Measurements from ENCODE around the gene IRF3. TPM values are rescaled to one million over a fixed set of nuclear protein-coding genes. Genes with fewer than 3 reads are reported as not detected.

The IRF3 gene
- 29.5 and 65.1 TPM in 2 replicates for total RNA-seq (ENCODE audit: low replicate concordance)

- Mint-ChIP-seq H3K9me3 (no peaks in the 10 kb centered on the region), H3K27ac (peak within 1 kb of the TSS; percentile 98), H3K4me1 (peaks cover 20% of the 10 kb centered on the region), H3K4me3 (peak within 1 kb of the TSS; percentile 98), H3K36me3 (peaks cover 9% of the 10 kb centered on the region), H3K27me3 (ENCODE audit: insufficient read depth, low read depth) (peaks cover 5% of the 10 kb centered on the region)
- Histone ChIP-seq H3K9ac (peak within 1 kb of the TSS; percentile 86), H3K27ac (no peak within 1 kb of the TSS), H3K4me2 (peak within 1 kb of the TSS; percentile 93), H3K36me3 (no peaks in the 10 kb centered on the region), H3K9me3 (ENCODE audit: low read depth) (no peaks in the 10 kb centered on the region), H3K79me2 (ENCODE audit: low read depth) (peaks cover 39% of the 10 kb centered on the region), H2AFZ (replicated peaks) (peak within 1 kb of the TSS; percentile 88), H3K4me3 (peak within 1 kb of the TSS; percentile 85), H3K27me3 (no peaks in the 10 kb centered on the region), H4K20me1 (ENCODE audit: low read depth) (peaks cover 19% of the 10 kb centered on the region), H3F3A (ENCODE audit: low read depth) (peaks cover 26% of the 10 kb centered on the region), H3K4me1 (peaks cover 11% of the 10 kb centered on the region)
- TF ChIP-seq EZH2phosphoT487 (IDR thresholded peaks at IDR 0.05) (no peak), EZH2 (IDR thresholded peaks at IDR 0.05) (no peak)
- TF ChIP-seq, protein P1, sequence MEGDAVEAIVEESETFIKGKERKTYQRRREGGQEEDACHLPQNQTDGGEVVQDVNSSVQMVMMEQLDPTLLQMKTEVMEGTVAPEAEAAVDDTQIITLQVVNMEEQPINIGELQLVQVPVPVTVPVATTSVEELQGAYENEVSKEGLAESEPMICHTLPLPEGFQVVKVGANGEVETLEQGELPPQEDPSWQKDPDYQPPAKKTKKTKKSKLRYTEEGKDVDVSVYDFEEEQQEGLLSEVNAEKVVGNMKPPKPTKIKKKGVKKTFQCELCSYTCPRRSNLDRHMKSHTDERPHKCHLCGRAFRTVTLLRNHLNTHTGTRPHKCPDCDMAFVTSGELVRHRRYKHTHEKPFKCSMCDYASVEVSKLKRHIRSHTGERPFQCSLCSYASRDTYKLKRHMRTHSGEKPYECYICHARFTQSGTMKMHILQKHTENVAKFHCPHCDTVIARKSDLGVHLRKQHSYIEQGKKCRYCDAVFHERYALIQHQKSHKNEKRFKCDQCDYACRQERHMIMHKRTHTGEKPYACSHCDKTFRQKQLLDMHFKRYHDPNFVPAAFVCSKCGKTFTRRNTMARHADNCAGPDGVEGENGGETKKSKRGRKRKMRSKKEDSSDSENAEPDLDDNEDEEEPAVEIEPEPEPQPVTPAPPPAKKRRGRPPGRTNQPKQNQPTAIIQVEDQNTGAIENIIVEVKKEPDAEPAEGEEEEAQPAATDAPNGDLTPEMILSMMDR (IDR thresholded peaks at IDR 0.05), result no peak
- DNase-seq (ENCODE audit: low spot score), result peak; percentile 99
Measured at GRCh38 chr19:49665351-49666119, at the start of gene IRF3, which contains the start of gene BCL2L12. TSS of gene IRF3 (minus strand) at chr19:49665857. CDS start at chr19:49664838, 1,019 bp downstream. TSS of gene BCL2L12 (plus strand) at chr19:49665933. CDS start at chr19:49666693, 760 bp downstream.

- H4K20me1 ChIP-seq (ENCODE audit: low read depth), result no peaks in the 10 kb centered on the region
- no peak overlapping the region for H3K27ac ChIP-seq
- H3K79me2 ChIP-seq (ENCODE audit: low read depth), result no peaks in the 10 kb centered on the region
- Mint-ChIP-seq H3K27ac (no peak overlapping the region), H3K4me1 (peaks cover 12% of the 10 kb centered on the region), H3K36me3 (peaks cover 29% of the 10 kb centered on the region), H3K27me3 (ENCODE audit: insufficient read depth, low read depth) (peaks cover 20% of the 10 kb centered on the region), H3K9me3 (peaks cover 6% of the 10 kb centered on the region), H3K4me3 (no peak overlapping the region)
- no peaks in the 10 kb centered on the region for H3K27me3 ChIP-seq
- H3K4me2 ChIP-seq, result no peak overlapping the region
- no peaks in the 10 kb centered on the region for H3K4me1 ChIP-seq
- peaks cover 11% of the 10 kb centered on the region for H3F3A ChIP-seq (ENCODE audit: low read depth)
- H2AFZ ChIP-seq (replicated peaks), result no peak overlapping the region
- H3K9me3 ChIP-seq (ENCODE audit: low read depth), result no peaks in the 10 kb centered on the region
- no peak overlapping the region for H3K9ac ChIP-seq
- no peak for DNase-seq (ENCODE audit: low spot score)
- no peaks in the 10 kb centered on the region for H3K36me3 ChIP-seq
- no peak overlapping the region for H3K4me3 ChIP-seq
- TF ChIP-seq EZH2phosphoT487 (IDR thresholded peaks at IDR 0.05), result no peak
Measured at GRCh38 chr19:49713236-49713845, 47.7 kb upstream of the IRF3 start.

DNA sequence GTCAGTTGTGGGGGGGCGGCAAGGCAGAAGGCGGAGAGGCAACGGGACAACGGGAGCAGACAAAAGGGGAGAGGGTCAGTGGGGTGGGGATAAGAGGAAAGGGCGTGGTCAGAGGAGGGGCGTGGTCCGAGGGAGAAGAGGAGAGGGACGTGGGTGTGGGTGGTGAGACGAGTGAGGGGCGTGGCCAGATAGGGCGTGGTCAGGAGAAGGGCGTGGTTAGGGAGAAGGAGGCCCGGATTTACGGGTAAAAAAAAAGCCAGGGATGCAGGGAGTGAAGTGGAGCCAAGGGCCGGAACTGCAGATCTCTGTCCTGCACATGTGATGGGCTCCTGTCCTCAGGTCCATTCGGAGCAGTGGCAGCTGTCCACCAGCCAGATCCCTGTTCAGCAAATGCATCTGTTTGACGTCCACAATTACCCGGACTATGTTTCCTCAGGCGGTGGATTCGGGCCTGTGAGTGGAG, 46.8 kb upstream of the IRF3 start:
- Histone ChIP-seq H4K20me1 (ENCODE audit: low read depth) (no peaks in the 10 kb centered on the region), H3K36me3 (no peaks in the 10 kb centered on the region), H3K4me2 (no peak overlapping the region), H3K27ac (no peak overlapping the region), H3K4me1 (no peaks in the 10 kb centered on the region), H2AFZ (replicated peaks) (no peak overlapping the region), H3K4me3 (no peak overlapping the region), H3K27me3 (no peaks in the 10 kb centered on the region), H3K9ac (no peak overlapping the region), H3K79me2 (ENCODE audit: low read depth) (no peaks in the 10 kb centered on the region), H3K9me3 (ENCODE audit: low read depth) (no peaks in the 10 kb centered on the region), H3F3A (ENCODE audit: low read depth) (peaks cover 11% of the 10 kb centered on the region)
- peak; percentile 72 for DNase-seq (ENCODE audit: low spot score)
- no peak for TF ChIP-seq EZH2 (IDR thresholded peaks at IDR 0.05)
- no peak for TF ChIP-seq EZH2phosphoT487 (IDR thresholded peaks at IDR 0.05)
- TF ChIP-seq, protein P1 (IDR thresholded peaks at IDR 0.05), result no peak
- no peak overlapping the region for H3K27ac Mint-ChIP-seq
- no peak overlapping the region for H3K4me3 Mint-ChIP-seq
- H3K4me1 Mint-ChIP-seq, result peaks cover 8% of the 10 kb centered on the region
- peaks cover 29% of the 10 kb centered on the region for H3K36me3 Mint-ChIP-seq
- H3K27me3 Mint-ChIP-seq (ENCODE audit: insufficient read depth, low read depth), result peaks cover 17% of the 10 kb centered on the region
- H3K9me3 Mint-ChIP-seq, result peaks cover 6% of the 10 kb centered on the region
